A375 (cell line): ENCODE measurements around the gene PPIL4. TPM values are rescaled to one million over a fixed set of nuclear protein-coding genes. Genes with fewer than 3 reads are reported as not detected.

ENCODE experiments used
- small RNA-seq: library from RNA; depleted of rRNA; stranded (forward); fragments of <200 nt; gene quantifications from one replicate; pipeline ENCODE3, GENCODE V24; 2014
- total RNA-seq: library from RNA; depleted of rRNA; stranded (reverse); fragments of >200 nt; shearing (Covaris generic); gene quantifications from 2 replicates; pipeline ENCODE4 v1.2.3, GENCODE V29; 2014; rRNA removed

The PPIL4 gene, protein sequence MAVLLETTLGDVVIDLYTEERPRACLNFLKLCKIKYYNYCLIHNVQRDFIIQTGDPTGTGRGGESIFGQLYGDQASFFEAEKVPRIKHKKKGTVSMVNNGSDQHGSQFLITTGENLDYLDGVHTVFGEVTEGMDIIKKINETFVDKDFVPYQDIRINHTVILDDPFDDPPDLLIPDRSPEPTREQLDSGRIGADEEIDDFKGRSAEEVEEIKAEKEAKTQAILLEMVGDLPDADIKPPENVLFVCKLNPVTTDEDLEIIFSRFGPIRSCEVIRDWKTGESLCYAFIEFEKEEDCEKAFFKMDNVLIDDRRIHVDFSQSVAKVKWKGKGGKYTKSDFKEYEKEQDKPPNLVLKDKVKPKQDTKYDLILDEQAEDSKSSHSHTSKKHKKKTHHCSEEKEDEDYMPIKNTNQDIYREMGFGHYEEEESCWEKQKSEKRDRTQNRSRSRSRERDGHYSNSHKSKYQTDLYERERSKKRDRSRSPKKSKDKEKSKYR
- total RNA-seq = 17.9 and 23.5 TPM in 2 replicates

DNA sequence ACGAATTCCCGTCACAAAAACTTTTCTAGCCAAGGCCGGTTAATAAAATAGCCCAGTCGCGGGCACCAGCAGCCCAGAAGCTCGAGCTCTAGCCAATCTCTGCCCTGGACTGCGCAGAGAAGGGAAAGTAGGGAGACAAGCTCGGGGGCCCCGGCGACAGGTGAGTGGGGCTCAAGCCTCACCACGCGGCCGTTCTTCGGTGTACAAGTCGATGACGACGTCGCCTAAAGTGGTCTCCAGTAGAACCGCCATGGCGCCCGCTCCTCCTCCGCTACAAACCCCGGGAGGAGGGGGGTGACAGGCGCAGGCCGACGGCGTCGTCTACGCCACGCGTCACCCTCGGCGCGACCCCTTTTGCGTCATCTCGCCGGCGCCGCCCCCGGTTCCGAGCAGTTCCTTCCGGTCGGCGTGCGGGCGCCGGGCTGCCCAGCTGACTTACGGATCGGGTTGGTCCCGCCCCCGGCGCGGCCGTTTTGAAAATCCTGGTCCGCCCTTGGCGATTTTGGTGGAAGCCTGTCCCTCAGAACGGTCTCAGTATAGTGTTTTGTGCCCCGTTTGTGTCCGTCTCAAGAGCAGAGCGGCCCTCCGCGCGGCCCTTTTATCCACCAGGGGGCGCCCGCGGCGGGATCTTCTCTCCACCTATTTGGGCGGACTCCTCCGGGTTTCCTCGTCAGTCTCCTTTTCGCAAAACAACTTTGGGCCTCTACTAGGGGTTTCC is at the start of gene PPIL4:
TSS of gene PPIL4 (minus strand) at position 290 of the 718 bp plus-strand sequence. CDS start at position 252, 38 bp downstream.

DNA sequence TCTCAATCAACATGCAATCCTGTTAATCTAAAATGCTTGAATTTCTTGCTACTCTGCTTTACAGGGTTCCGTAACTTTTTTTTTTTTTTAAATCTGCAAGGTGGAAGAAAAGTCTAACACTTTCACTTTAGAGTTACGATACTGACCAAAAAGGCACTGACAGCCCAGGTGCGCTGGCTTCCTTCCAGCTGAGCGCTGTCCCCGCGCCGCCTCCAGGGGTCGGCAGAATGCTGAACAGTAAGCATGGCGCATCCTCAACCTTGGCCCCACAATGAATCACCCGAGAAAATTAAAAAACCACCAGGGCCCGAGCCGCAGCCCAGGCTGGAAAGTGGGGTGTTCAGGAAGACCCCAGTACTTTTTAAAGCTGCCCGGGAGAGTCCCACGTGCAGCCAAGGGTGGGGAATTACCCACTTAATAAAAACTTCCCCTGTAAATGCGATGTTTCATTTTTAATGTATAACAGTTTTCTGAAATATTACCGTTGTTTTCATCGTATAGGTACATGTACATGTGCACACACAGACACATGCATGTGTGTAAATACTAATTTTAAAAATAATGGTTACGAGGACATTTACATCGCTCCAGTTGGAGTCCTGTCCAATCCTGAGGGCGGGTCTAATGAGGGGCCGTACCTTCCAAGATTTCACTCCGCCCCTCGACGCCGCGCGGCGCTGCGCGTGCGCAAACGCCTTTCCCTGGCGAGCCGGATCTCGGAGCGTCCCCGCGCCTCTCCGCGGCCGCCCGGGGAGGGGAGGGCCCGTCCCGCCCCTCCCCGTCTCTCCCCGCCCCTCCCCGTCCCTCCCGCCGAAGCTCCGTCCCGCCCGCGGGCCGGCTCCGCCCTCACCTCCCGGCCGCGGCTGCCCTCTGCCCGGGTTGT is 19.9 kb upstream of the PPIL4 start, which contains the start of gene GINM1:
TSS of gene GINM1 (plus strand) at position 849 of the 883 bp plus-strand sequence. CDS start 40 bp downstream, outside the sequence.

DNA sequence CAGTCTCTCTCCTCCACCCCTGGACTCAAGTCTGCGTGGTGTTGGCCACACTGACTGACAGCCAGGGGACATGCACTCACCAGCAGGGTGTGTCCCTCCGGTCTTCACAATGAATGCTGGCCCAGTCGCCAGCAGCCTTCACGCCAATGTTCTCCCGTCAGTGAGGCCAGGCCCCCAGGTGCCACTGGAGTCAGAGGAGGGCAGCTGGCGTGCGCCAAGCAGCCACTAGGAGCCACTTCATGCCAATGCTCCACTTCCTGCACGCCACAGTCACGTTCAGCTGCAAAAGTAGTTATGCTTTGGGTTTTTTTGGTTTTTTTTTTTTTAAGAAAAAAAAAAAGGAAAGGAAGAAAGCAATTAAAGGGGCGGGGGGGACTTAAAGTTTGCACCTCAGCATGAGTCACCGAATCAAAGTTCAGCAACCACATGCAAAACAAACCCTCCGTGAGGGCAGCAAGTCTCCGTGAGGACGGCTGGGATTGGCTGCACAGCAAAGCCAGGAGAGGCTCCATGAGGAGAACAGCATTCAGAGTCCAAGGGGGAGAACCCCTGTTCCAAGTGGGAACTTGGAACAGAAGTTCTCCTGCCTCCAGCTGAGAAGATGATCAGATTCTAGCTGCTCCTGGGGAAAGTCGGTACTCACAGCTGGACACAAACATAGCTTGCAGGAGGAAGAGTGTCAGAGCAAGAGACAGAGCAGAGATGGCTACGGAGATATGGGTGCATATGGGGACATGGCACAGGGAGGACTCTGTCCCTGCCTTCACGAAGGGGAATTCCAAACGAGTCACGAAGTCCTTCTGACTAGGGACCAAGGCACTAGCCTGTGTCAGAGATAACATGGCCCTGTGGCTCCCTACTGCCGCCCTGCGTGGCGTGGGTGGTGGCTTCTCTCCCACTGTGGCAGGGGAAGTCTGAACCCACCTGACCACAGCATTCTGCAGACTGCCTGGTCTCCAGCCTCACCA is 60.8 kb downstream of the PPIL4 start, which contains the start of gene ZC3H12D:
TSS of gene ZC3H12D (minus strand) at position 282 of the 968 bp plus-strand sequence. CDS start 10,471 bp downstream, outside the sequence.

Small RNA genes lying within 50 kb of the gene (small RNA-seq; reads per million reads assigned to genes)
- gene RF00410 (not detected), gene RNU7-3P (0.13 reads per million)

Other genes starting within 250 kb of the PPIL4 start
- gene TAB2, start 228.3 kb downstream of the PPIL4 start, total RNA-seq = 11.0 and 12.3 TPM in 2 replicates
- 0.34 and 1.5 TPM in 2 replicates for gene SUMO4, start 145.8 kb downstream of the PPIL4 start, total RNA-seq
- 0.08 and 0.16 TPM in 2 replicates for gene ZC3H12D, start 61.0 kb downstream of the PPIL4 start, total RNA-seq
- gene GINM1, start 20.3 kb upstream of the PPIL4 start, total RNA-seq = 19.3 and 22.4 TPM in 2 replicates
- gene KATNA1, start 102.7 kb upstream of the PPIL4 start, total RNA-seq = 16.4 and 21.9 TPM in 2 replicates
- gene LATS1, start 172.1 kb upstream of the PPIL4 start, total RNA-seq = 10.5 and 11.6 TPM in 2 replicates
- gene NUP43, start 200.5 kb upstream of the PPIL4 start, total RNA-seq = 18.5 and 22.0 TPM in 2 replicates
- gene PCMT1, start 203.7 kb upstream of the PPIL4 start, total RNA-seq = 119 and 127 TPM in 2 replicates